ENCODE results near the gene ADGRA1.

The ADGRA1 gene

DNA sequence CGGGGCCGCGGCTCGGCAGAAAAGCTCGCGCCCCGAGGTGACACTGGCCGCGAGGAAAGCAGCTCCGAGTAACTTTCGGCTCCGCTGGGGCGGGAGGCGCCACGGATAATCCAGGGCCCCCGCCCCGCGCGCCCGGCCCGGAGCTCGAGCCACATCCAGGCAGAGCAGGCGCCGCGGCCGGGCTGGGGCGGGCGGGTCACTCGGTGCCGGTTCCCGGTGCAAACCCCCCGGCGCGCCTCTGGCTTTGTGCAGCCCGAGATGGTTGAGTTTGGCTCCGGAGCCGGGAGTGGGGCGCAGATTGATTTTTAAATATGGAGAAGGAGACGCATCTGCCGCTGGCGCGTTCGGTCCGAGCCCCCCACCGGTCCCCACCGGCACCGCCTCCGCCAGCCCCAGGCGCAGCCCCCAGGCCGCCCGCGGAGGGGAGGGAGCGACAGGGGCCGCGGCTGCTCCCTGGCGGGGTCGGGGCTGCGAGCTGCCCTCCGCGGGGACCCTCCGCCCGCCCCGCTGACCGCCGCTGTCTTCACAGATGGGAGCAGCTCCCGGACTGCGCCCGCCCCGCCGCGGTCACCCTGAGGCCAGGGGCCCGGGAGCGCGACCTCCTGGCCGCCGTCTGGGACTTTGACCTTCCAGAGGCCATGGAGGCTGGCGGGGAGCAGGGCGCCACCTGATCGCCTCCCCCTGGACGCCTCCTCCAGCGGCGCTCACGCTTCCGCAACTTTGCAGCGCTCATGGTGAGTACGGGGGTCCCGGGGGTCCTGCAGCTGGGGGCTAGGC is 643 bp downstream of the ADGRA1 start:
- no peak overlapping the region for H3K4me3 ChIP-seq (ENCODE audit: low read depth in 1 of 2, low read length in 2 of 2)
- H3K27me3 ChIP-seq (ENCODE audit: insufficient read depth, low read length, poor library complexity), result peaks cover 3% of the 10 kb centered on the region
- DNase-seq, result no peak

GRCh38 chr10:133088956-133089800 is 1.5 kb downstream of the ADGRA1 start:
- H3K79me2 ChIP-seq (ENCODE audit: insufficient read depth, low read length), result no peaks in the 10 kb centered on the region
- DNase-seq (no peak), ATAC-seq (ENCODE audit: insufficient read depth, low read depth) (no peak)
- 0 out of 2 replicates have a peak, but pooled peaks cover 4% of the 10 kb centered on the region for H4K20me1 ChIP-seq (ENCODE audit: insufficient read depth, low read length)
- H3K4me1 ChIP-seq (ENCODE audit: insufficient read depth, low read length), result no peaks in the 10 kb centered on the region
- H2AFZ ChIP-seq (ENCODE audit: low read depth, low read length), result no peak overlapping the region
- TF ChIP-seq CTCF (IDR thresholded peaks at IDR 0.05; ENCODE audit: borderline replicate concordance, extremely low read depth, low read length, poor library complexity, severe bottlenecking) (no peak), EZH2 (IDR thresholded peaks at IDR 0.05; ENCODE audit: borderline replicate concordance, low read depth, low read length, severe bottlenecking) (no peak)
- H3K9ac ChIP-seq (ENCODE audit: low read depth, low read length), result no peak overlapping the region
- H3K27ac ChIP-seq (ENCODE audit: low read length), result no peak overlapping the region
- no peaks in the 10 kb centered on the region for H3K9me3 ChIP-seq (ENCODE audit: insufficient read depth, low read length, severe bottlenecking)
- no peaks in the 10 kb centered on the region for H3K36me3 ChIP-seq (ENCODE audit: insufficient read depth, low read length)
- H3K4me2 ChIP-seq (ENCODE audit: insufficient read depth, low read length), result no peak overlapping the region
- no peak overlapping the region for H3K4me3 ChIP-seq (ENCODE audit: low read depth in 1 of 2, low read length in 2 of 2)
- peaks cover 5% of the 10 kb centered on the region for H3K27me3 ChIP-seq (ENCODE audit: insufficient read depth, low read length, poor library complexity)

More for the DNA sequence above, 643 bp downstream of the ADGRA1 start:
- H4K20me1 ChIP-seq (ENCODE audit: insufficient read depth, low read length), result 0 out of 2 replicates have a peak, but pooled peaks cover 4% of the 10 kb centered on the region
- no peak overlapping the region for H3K9ac ChIP-seq (ENCODE audit: low read depth, low read length)
- no peaks in the 10 kb centered on the region for H3K79me2 ChIP-seq (ENCODE audit: insufficient read depth, low read length)
- no peaks in the 10 kb centered on the region for H3K9me3 ChIP-seq (ENCODE audit: insufficient read depth, low read length, severe bottlenecking)
- H2AFZ ChIP-seq (ENCODE audit: low read depth, low read length), result no peak overlapping the region
- no peak overlapping the region for H3K4me2 ChIP-seq (ENCODE audit: insufficient read depth, low read length)
- no peak overlapping the region for H3K27ac ChIP-seq (ENCODE audit: low read length)
- TF ChIP-seq CTCF (IDR thresholded peaks at IDR 0.05; ENCODE audit: borderline replicate concordance, extremely low read depth, low read length, poor library complexity, severe bottlenecking) (no peak), EZH2 (IDR thresholded peaks at IDR 0.05; ENCODE audit: borderline replicate concordance, low read depth, low read length, severe bottlenecking) (no peak)
- H3K36me3 ChIP-seq (ENCODE audit: insufficient read depth, low read length), result no peaks in the 10 kb centered on the region
- ATAC-seq (ENCODE audit: insufficient read depth, low read depth), result no peak
- H3K4me1 ChIP-seq (ENCODE audit: insufficient read depth, low read length), result no peaks in the 10 kb centered on the region

- H3K4me1 ChIP-seq (ENCODE audit: insufficient read depth, low read length), result no peaks in the 10 kb centered on the region
- no peaks in the 10 kb centered on the region for H3K36me3 ChIP-seq (ENCODE audit: insufficient read depth, low read length)
- DNase-seq, result no peak
- peaks cover 4% of the 10 kb centered on the region; the same call in 1 of the 2 replicates for H4K20me1 ChIP-seq (ENCODE audit: insufficient read depth, low read length)
- ATAC-seq (ENCODE audit: insufficient read depth, low read depth), result no peak
- no peak for TF ChIP-seq CTCF (IDR thresholded peaks at IDR 0.05; ENCODE audit: borderline replicate concordance, extremely low read depth, low read length, poor library complexity, severe bottlenecking)
- TF ChIP-seq EZH2 (IDR thresholded peaks at IDR 0.05; ENCODE audit: borderline replicate concordance, low read depth, low read length, severe bottlenecking), result no peak
- H3K4me3 ChIP-seq (ENCODE audit: low read depth in 1 of 2, low read length in 2 of 2), result no peak overlapping the region
- no peak overlapping the region for H3K4me2 ChIP-seq (ENCODE audit: insufficient read depth, low read length)
- peaks cover 6% of the 10 kb centered on the region for H3K27me3 ChIP-seq (ENCODE audit: insufficient read depth, low read length, poor library complexity)
- no peak overlapping the region for H3K27ac ChIP-seq (ENCODE audit: low read length)
- no peak overlapping the region for H2AFZ ChIP-seq (ENCODE audit: low read depth, low read length)
- H3K79me2 ChIP-seq (ENCODE audit: insufficient read depth, low read length), result no peaks in the 10 kb centered on the region
- no peak overlapping the region for H3K9ac ChIP-seq (ENCODE audit: low read depth, low read length)
- no peaks in the 10 kb centered on the region for H3K9me3 ChIP-seq (ENCODE audit: insufficient read depth, low read length, severe bottlenecking)
Measured at GRCh38 chr10:133090101-133090500, 2.4 kb downstream of the ADGRA1 start.

All from DND-41 (cell line).